GM12878 (cell line): Measurements from ENCODE around the gene ATAD5. TPM values are rescaled to one million over a fixed set of nuclear protein-coding genes. Genes with fewer than 3 reads are reported as not detected.

ENCODE experiments used
- ATF2 ChIP-seq: IDR thresholded peaks from 2 replicates; pipeline ENCODE4 v1.6.1; 2012; ENCODE audit warnings: low read length, inconsistent platforms
- ATF3 ChIP-seq: IDR thresholded peaks from 2 replicates; pipeline ENCODE4 v1.6.1; 2011; ENCODE audit warnings: low read depth, mild to moderate bottlenecking, low read length, moderate library complexity, borderline replicate concordance; ENCODE audit errors: extremely low read depth
- BCL11A ChIP-seq: IDR thresholded peaks from 2 replicates; pipeline ENCODE4 v1.6.1; 2011; ENCODE audit warnings: low read depth, low read length
- BHLHE40 ChIP-seq, 2 experiments: fragments of 450-650 bp in 1 of 2; IDR thresholded peaks; 2 replicates each; pipeline ENCODE4 v1.6.1; 2011 to 2017; ENCODE audit warnings: low read depth in 2 of 2, borderline replicate concordance in 1 of 2, improper control_type of control experiment in 1 of 2, low read length in 1 of 2, mild to moderate bottlenecking in 1 of 2
- BRCA1 ChIP-seq: IDR thresholded peaks from 2 replicates; pipeline ENCODE4 v1.6.1; 2011; ENCODE audit warnings: low read depth, low read length, improper control_type of control experiment
- CBFB ChIP-seq: IDR thresholded peaks from 2 replicates; pipeline ENCODE4 v1.6.1; 2016; ENCODE audit warnings: antibody characterized with exemption, low read depth
- CEBPB ChIP-seq, 2 experiments: fragments of 150-350 bp in 1 of 2; IDR thresholded peaks; 2 replicates each; pipeline ENCODE4 v1.6.1; 2012 to 2014; ENCODE audit warnings: low read depth in 2 of 2, low read length in 2 of 2, borderline replicate concordance in 1 of 2, inconsistent platforms in 1 of 2
- CHD4 ChIP-seq: fragments of 200-600 bp; sonication (generic); IDR thresholded peaks from 2 replicates; pipeline ENCODE4 v1.6.1; 2016; ENCODE audit warnings: mild to moderate bottlenecking
- HDGF ChIP-seq: fragments of 450-650 bp; IDR thresholded peaks from 2 replicates; pipeline ENCODE4 v1.6.1; 2016; ENCODE audit warnings: antibody characterized with exemption
- IKZF1 ChIP-seq: fragments of 450-650 bp; conservative IDR thresholded peaks from 2 replicates; pipeline ENCODE4 v1.6.1; 2017; ENCODE audit warnings: antibody characterized with exemption, mild to moderate bottlenecking
- NFIC ChIP-seq: IDR thresholded peaks from 2 replicates; pipeline ENCODE4 v1.6.1; 2012; ENCODE audit warnings: low read depth, mild to moderate bottlenecking, inconsistent platforms, low read length, moderate library complexity
- NR2C2 ChIP-seq: IDR thresholded peaks from 2 replicates; pipeline ENCODE4 v1.6.1; 2011; ENCODE audit warnings: borderline replicate concordance, low read depth; ENCODE audit not compliant: control insufficient read depth, insufficient read length
- PAX8 ChIP-seq: fragments of 450-650 bp; IDR thresholded peaks from 2 replicates; pipeline ENCODE4 v1.6.1; 2017; ENCODE audit warnings: mild to moderate bottlenecking, moderate library complexity
- PML ChIP-seq: IDR thresholded peaks from 2 replicates; pipeline ENCODE4 v1.6.1; 2012; ENCODE audit warnings: low read length, inconsistent platforms
- POLR2AphosphoS2 ChIP-seq: IDR thresholded peaks from 2 replicates; pipeline ENCODE4 v1.6.1; 2011; ENCODE audit warnings: low read depth, mild to moderate bottlenecking, low read length, improper control_type of control experiment, moderate library complexity
- TCF12 ChIP-seq: IDR thresholded peaks from 2 replicates; pipeline ENCODE4 v1.6.1; 2011; ENCODE audit warnings: low read depth, mild to moderate bottlenecking, low read length
- ZBTB40 ChIP-seq: fragments of 450-650 bp; IDR thresholded peaks from 2 replicates; pipeline ENCODE4 v1.6.1; 2016; ENCODE audit warnings: mild to moderate bottlenecking, moderate library complexity, borderline replicate concordance
- ZNF24 ChIP-seq: fragments of 450-650 bp; IDR thresholded peaks from 2 replicates; pipeline ENCODE4 v1.6.1; 2017; ENCODE audit warnings: antibody characterized with exemption, mild to moderate bottlenecking
- ZNF622 ChIP-seq: fragments of 450-650 bp; IDR thresholded peaks from 2 replicates; pipeline ENCODE4 v1.6.1; 2017; ENCODE audit warnings: mild to moderate bottlenecking, inconsistent platforms
- ZSCAN29 ChIP-seq: fragments of 450-650 bp; IDR thresholded peaks from 2 replicates; pipeline ENCODE4 v1.6.1; 2017; ENCODE audit warnings: mild to moderate bottlenecking, moderate library complexity
- polyA plus RNA-seq, 11 experiments: library from polyadenylated mRNA; depleted of rRNA in 4 of 11; unstranded in 6 of 11; stranded (reverse) in 5 of 11; fragments of >200 nt; fragmentation: Nextera tagmentation in 4 of 11; fragmentation: Illumina TruSeq in 1 of 11; extraction: Ambion mirVana in 4 of 11; extraction: Trizol in 1 of 11; gene quantifications; 1 replicate in 1 of 11; 2 replicates in 10 of 11; pipeline versions ENCODE4 v1.2.1 to v1.2.3, GENCODE V29; 2011 to 2016; ENCODE audit warnings: inconsistent platforms in 2 of 11, missing spikeins in 2 of 11, low read depth in 1 of 11
- total RNA-seq, 4 experiments: library from RNA; depleted of rRNA in 3 of 4; stranded (reverse); fragments of >200 nt in 3 of 4; fragmentation: Illumina TruSeq in 1 of 4; extraction: Trizol in 1 of 4; gene quantifications; 2 replicates each; pipeline versions ENCODE4 v1.2.1 to v1.2.3, GENCODE V29; 2013 to 2021
- TF ChIP-seq, protein P1 (sequence below): IDR thresholded peaks from 2 replicates; pipeline ENCODE4 v1.6.1; 2011; ENCODE audit warnings: mild to moderate bottlenecking, low read depth, low read length, moderate library complexity; ENCODE audit not compliant: insufficient replicate concordance
- TF ChIP-seq, protein P2 (sequence below): fragments of 150-350 bp; IDR thresholded peaks from 2 replicates; pipeline ENCODE4 v1.6.1; 2014; ENCODE audit warnings: mild to moderate bottlenecking, low read depth, low read length

ATAD5 gene
- total and polyA plus RNA-seq, 10 of the 15 experiments (the other 5 are each of a cell fraction or from before 2014, with no cell fraction given) = 3.8 to 19.7 (median 13.2) TPM

- no peak for TF ChIP-seq CEBPB (IDR thresholded peaks at IDR 0.05; ENCODE audit: borderline replicate concordance in 1 of 2, low read depth in 2 of 2, low read length in 2 of 2)
- TF ChIP-seq PML = peak; percentile 63; the same call in 1 of the 2 replicates
- no peak for TF ChIP-seq TCF12
- no peak for TF ChIP-seq CHD4
- no peak for TF ChIP-seq BCL11A
- TF ChIP-seq POLR2AphosphoS2 = no peak
- peak in 1 of 2 experiments; percentile 38; a peak in 1 of 4 replicates for TF ChIP-seq BHLHE40 (IDR thresholded peaks at IDR 0.05; ENCODE audit: borderline replicate concordance in 1 of 2, low read depth in 2 of 2, low read length in 1 of 2)
- 0 out of 2 replicates have a peak, but pooled peaks have one; percentile 44 for TF ChIP-seq ZNF24
- TF ChIP-seq ATF3 = no peak
- TF ChIP-seq NR2C2 = no peak
- TF ChIP-seq NFIC = peak; percentile 34; the same call in 1 of the 2 replicates
- TF ChIP-seq IKZF1 = peak; percentile 81
- TF ChIP-seq ATF2 = no peak
- TF ChIP-seq ZBTB40 = peak; percentile 19; the same call in 1 of the 2 replicates
- TF ChIP-seq, protein P1, sequence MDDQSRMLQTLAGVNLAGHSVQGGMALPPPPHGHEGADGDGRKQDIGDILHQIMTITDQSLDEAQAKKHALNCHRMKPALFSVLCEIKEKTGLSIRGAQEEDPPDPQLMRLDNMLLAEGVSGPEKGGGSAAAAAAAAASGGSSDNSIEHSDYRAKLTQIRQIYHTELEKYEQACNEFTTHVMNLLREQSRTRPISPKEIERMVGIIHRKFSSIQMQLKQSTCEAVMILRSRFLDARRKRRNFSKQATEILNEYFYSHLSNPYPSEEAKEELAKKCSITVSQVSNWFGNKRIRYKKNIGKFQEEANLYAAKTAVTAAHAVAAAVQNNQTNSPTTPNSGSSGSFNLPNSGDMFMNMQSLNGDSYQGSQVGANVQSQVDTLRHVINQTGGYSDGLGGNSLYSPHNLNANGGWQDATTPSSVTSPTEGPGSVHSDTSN = no peak
- no peak for TF ChIP-seq ZNF622
- peak; percentile 43; the same call in 1 of the 2 replicates for TF ChIP-seq HDGF
- TF ChIP-seq, protein P2, sequence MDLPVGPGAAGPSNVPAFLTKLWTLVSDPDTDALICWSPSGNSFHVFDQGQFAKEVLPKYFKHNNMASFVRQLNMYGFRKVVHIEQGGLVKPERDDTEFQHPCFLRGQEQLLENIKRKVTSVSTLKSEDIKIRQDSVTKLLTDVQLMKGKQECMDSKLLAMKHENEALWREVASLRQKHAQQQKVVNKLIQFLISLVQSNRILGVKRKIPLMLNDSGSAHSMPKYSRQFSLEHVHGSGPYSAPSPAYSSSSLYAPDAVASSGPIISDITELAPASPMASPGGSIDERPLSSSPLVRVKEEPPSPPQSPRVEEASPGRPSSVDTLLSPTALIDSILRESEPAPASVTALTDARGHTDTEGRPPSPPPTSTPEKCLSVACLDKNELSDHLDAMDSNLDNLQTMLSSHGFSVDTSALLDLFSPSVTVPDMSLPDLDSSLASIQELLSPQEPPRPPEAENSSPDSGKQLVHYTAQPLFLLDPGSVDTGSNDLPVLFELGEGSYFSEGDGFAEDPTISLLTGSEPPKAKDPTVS = no peak
- no peak for TF ChIP-seq BRCA1
- TF ChIP-seq PAX8 = no peak
- TF ChIP-seq ZSCAN29 = no peak
- TF ChIP-seq CBFB = peak; percentile 72
Measured at GRCh38 chr17:30831663-30832437, at the start of gene ATAD5 (continued).
